NOMO-1 treated with dmso at 0.1 percent for 144 hours (cell line): ENCODE measurements around the gene FKBP8.
"Not testable (repeated sequence)": the region's sequence is repeated elsewhere in the genome, so short reads cannot be mapped to it uniquely, and the experiment has no call there.

Experiments
- DNase-seq: peaks from one replicate; lab custom pipeline; 2025; ENCODE audit not compliant: unreplicated experiment; lab: John Stamatoyannopoulos, UW

FKBP8 gene

DNA sequence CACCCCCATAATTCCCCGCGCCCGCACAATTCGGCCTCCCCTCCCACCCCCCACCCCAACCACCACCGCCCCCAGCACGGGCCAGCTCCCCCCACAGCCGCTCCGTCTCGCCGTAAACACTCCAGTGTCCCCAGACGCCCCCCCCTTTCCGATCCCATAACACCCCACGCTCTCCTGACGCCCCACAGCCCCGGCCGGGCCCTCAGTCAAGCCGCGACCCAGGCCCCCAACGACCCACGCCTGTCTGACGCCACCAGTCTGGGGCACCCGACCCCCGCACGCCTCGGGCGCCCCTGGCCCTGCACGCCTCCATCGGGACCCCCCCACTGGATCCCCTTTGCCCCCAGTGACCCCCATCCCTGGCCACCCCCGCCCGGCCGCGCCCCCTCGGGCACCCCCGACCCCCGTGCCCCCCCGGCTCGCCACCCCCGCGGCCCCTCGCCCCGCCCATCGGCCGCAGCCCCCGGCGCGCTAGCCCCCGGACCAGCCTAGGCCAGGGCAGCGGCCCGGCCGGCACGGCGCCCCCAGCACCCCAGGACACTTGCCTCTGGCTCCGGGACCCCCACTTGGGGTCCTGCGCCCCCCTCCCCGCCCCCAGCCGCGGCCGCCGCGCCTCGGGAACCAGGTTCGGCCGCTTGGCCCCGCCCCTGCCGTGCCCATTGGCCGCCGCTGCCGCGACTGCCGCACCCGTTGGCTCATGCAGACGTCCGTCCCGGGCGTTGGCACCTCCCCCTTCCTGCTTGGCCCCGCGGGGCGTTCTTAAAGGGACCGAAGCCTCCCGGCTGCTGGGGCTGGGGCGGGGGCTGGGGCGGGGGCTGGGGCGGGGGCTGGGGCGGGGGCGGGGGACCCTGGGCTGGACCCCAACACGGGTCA lies at the start of gene FKBP8:
FKBP8 (minus strand) TSS at position 633 of the 873 bp plus-strand sequence. CDS start 1,603 bp downstream, outside the sequence.
- DNase-seq, result peak; percentile 75

DNA sequence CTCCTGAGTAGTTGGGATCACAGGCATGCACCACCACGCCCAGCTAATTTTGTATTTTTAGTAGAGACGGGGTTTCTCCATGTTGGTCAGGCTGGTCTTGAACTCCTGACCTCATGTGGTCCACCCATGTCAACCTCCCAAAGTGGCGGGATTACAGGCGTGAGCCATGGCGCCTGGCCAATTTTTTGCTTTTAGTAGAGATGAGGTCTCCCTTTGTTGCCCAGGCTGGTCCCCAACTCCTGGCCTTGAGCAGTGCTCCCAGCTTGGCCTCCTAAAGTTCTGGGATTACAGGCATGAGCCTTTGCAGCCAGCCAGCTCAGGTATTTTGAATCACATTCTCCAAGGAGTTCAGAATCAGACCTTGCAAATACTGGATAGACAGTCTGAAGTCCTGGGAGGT lies 49.4 kb upstream of the FKBP8 start:
- not testable (repeated sequence) for DNase-seq

DNA sequence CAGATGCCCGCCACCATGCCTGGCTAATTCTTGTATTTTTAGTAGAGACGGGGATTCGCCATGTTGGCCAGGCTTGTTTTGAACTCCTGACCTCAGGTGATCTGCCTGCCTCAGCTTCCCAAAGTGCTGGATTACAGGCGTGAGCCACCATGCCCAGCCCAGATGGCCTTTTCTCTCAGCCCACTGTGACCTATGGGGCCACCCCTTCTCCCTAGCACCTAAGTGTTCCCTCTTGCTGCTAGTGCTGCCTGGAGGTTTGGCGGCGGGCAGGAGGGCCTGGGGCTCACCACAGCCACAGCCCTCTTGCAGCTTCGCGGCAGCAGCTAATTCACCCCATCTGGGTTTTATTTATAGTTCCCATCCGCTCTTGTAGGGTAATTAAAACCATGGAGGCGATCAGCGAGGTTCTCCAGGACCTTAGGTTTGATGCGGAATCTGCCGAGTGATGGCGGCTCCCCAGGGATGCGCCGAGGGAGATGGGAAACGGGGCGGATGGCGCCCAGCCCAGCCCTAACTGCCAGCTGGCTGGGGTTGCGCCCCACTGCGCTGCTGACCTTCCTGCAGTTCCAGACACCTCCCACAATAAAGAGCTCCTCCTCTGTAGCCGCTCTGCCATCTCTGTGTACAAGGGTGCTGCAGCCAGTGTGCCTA lies 48.5 kb upstream of the FKBP8 start:
- no peak for DNase-seq

DNA sequence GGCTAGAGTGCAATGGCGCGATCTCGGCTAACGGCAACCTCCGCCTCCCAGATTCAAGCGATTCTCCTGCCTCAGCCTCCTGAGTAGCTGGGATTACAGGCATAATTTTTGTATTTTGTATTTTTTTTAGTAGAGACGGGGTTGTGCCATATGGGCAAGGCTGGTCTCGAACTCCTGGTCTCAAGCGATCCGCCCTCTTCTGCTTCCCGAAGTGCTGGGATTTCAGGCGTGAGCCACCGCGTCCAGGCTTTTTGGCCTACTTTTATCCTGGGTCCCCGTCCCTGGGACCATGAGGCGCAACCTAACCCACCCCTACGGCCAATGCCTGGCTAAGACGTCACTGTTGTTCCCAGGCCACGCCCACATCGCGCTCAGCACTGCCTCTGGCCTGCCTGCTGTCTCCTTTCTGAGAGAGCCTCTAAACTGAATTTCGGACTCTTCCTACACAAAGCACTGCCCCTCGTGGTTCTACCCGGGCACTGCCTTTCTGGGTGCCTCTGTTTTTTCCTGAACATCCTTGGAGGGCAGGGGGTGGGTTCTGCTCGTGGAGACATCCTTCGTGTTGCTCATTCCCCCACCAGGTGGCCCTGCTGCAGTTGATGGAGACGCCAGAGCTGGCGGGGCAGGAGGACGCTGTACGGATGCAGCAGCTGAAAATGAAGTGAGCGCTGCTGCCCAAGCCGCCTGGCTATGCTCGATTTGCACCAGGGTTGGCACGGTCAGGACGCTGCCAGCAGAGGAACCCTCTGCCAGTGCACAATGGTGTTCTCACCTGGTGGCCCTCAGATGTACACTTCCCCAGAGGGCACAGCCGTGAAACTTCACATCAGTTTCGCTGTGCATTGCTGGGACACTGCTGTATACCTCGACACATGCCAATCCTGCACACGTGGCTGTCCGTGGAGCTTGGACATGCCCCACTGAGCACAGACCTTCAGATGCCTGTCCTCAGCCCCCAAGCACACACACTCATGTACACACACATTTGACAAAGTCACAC lies 47.2 kb upstream of the FKBP8 start:
- no peak for DNase-seq

DNA sequence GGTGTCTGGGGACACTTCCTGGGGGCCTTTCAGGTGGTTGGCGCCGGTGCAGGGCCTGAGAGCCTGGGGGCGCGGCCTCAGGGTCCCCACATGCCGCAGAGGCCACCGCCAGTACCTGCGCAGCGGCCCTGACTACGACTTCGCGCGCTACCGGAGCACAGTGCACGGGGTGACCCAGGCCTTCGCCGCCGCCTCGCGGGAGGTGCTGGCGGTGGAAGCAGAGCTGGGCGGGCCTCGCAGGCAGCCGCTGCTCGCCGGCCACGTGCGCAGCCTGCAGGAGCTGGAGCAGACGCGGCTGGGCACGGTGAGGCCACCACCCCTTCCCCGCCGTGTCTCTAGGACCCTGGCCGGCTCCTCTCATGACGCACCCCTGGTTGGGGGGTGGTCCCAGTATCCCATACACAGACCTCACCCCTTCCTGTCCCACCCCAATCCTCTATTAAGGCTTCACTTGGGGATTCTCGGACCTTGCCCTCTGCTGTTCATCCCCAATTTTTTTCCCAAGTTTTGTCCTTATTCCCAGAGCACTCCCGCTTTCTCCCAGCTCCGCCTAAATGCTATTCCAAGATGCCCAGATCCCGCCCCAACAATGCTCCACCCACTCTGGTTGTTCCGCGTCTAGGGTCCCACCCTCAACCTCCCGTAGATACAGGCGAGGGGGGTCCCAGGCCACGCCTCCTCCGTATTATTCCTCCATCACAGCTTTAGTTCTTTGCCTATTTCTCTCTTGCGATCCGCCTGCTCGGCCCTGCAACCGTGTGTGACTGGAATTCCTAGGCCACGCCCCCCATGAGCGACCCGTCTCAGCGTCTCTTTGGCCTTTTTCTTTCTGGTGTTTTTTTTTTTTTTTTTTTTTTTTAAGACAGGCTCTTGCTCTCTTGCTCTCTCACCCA lies 46.3 kb upstream of the FKBP8 start:
- DNase-seq, result peak; percentile 23

DNA sequence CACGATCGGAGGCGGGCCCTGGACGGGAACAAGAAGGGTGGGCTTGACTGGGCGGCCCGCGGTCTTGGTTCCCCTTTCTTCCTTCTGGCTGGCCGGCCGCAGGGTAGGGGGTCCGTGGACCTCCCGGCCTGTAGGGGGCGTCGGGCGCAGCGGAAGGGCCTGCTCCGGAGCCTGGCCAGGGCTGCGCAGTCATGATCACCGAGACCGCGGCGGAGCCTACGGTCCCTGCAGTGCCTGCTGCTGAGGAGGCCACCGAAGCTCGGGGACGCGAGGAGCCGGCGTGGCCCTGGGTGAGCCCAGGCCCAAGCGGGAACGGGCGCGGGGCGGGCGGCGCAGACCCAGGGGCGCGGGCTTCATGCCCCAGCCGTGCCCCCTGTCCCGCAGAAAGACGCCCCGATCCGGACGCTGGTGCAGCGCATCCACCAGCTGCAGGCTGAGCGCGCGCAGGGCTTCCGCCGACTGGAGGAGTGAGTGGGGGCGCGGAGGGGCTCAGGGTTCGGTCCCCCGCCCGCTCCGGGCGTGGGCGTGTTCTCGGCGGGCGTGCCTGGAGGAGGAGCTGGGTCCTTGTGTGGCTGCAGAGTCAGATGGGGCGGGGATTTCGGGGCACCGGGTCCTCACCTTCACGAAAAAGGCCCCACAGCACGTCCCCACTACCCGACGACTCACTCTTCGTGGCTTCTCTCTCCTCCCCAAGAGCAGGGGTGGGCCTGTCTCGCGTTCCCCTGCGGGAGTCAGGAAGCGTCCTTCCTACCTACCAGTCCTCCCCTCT lies 45.4 kb upstream of the FKBP8 start, which contains the start of gene REX1BD:
REX1BD (plus strand) TSS at position 188 of the 769 bp plus-strand sequence; CDS start at position 192, 4 bp downstream.
- peak; percentile 75 for DNase-seq

DNA sequence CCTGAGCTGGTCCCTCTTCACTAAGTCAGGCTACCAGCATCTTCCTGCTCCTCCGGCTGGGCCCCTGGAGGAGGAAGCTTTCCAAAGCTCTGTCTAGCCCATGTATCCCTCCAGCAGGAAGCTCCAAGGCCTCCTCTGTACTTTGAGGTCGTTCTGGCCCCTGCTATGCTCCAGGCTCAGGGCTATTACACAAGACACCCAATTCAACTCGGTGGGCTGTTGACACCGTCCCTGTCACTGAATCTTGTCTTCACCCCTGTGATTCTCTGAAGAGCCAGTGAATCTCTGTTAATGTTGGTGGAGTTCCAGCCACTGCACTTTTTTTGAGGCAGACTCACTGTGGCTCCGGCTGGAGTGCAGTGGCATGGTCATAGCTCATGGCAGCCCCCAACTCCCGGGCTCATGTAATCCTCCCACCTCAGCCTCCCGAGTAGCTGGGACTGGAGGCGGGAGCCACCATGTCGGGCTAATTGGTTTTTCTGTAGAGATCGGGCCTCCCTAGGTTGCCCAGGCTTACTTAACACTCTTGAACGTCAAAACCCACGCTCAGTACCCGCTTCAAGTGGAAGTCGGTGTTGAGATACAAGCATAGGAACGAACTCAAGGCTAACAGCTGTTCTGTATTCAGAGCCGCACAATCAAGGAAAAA lies 44.7 kb upstream of the FKBP8 start:
- no peak for DNase-seq

DNA sequence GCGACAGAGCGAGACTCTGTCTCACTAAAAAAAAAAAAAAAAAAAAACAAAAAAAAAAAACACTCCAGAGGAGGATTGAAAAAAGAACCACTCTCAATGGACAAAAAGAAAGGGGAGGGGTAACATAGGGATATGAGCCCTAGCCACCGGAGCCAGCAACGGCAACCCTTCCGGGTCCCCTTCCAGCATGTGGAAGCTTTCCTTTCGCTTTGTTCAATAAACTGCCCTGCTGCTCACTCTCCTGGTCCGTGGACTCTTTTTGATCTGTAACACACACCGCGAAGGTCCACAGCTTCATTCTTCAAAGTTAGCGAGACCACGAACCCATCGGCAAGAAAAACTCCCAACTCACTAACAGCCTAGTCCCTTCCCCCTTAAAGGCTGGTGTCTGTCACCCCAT lies 44.2 kb upstream of the FKBP8 start:
- no peak for DNase-seq

DNA sequence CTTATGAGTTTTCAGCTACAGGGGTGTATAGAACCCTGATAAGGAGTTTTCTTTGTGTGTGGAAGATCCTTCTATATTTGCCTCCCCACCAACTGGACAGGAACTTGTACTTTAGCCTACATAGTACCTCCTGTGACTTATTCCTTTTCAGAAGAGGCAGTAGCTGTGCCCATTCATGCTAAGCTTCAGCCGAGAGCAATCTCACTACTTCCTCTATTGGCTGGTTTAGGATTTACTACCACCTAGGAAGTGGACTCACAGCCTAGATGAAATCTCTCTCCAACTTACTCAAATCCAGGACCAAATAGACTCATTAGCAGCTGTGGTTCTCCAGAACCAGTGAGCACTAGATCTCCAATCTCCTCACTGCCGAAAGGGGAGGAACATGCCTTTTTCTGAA lies 42.9 kb upstream of the FKBP8 start:
- peak; percentile 43 for DNase-seq

DNA sequence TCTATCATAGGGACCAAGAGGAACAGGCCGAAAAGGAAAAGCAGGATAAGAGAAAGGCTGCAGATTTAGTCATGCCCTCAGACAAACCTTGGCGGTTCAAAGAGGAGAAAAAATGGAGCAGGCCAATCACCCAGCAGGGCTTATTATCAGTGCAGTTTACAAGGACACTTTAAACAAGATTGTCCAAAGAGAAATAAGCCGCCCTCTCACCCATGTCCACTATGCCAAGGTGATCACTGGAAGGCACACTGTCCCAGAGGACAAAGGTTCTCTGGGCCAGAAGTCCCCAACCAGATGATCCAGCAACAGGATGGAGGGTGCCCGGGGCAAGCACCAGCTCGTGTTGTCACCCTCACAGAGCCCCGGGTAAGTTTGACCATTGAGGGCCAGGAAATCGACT lies 36.9 kb upstream of the FKBP8 start:
- DNase-seq, result no peak

DNA sequence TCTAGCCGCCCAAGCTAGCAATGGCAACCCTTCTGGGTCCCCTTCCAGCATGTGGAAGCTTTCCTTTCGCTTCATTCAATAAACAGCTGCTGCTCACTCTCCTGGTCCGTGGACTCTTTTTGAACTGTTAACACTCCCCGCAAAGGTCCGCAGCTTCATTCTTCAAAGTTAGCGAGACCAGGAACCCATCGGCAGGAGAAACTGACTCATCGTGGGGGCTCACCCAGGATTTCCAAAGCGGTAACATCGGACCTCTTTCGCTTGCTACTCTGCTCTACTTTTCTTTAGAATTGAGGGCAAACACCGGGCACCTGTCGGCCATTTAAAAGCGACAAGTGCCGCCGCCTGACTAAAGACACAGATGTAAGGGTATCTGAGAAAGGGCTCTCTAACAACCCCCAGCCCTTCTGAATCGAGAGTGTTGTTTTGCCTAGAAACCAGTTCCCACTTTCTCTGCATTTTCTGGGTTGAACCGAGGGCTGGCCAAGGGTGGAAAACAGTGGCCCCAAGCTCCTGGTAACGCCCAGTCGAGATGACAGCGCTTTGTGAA lies 34.1 kb upstream of the FKBP8 start:
- no peak for DNase-seq

DNA sequence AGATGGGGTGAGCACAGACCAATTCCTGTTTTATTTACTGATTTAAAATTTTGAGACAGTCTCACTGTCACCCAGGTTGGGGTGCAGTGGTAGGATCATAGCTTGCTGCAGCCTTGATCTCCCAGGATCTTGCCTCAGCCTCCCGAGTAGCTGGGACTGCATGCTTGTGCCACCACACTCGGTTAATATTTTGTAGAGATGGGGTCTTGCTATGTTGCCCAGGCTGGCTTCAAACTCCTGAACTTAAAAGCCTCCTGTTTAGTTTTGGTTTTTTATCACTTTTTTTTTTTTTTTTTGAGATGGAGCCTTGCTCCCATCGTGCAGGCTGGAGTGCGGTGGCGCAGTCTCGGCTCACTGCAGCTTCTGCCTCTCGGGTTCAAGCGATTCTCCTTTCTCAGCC lies 33.0 kb upstream of the FKBP8 start:
- DNase-seq, result no peak

DNA sequence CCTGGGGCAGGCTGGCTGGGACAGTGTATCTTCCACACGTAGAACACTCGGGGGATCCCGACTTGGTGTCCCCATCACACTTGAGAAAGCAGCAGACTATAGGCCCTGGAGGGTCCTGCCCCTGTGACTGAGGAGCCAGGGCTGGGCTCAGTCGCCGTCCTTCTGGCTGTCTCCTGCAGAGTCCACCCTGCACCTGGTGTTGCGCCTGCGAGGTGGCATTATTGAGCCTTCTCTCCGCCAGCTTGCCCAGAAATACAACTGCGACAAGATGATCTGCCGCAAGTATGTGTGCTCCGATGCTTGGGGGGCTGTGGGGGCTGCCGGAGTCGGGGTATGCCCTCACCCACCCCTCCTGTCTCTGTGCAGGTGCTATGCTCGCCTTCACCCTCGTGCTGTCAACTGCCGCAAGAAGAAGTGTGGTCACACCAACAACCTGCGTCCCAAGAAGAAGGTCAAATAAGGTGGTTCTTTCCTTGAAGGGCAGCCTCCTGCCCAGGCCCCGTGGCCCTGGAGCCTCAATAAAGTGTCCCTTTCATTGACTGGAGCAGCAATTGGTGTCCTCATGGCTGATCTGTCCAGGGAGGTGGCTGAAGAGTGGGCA lies 31.4 kb upstream of the FKBP8 start:
- DNase-seq, result no peak

DNA sequence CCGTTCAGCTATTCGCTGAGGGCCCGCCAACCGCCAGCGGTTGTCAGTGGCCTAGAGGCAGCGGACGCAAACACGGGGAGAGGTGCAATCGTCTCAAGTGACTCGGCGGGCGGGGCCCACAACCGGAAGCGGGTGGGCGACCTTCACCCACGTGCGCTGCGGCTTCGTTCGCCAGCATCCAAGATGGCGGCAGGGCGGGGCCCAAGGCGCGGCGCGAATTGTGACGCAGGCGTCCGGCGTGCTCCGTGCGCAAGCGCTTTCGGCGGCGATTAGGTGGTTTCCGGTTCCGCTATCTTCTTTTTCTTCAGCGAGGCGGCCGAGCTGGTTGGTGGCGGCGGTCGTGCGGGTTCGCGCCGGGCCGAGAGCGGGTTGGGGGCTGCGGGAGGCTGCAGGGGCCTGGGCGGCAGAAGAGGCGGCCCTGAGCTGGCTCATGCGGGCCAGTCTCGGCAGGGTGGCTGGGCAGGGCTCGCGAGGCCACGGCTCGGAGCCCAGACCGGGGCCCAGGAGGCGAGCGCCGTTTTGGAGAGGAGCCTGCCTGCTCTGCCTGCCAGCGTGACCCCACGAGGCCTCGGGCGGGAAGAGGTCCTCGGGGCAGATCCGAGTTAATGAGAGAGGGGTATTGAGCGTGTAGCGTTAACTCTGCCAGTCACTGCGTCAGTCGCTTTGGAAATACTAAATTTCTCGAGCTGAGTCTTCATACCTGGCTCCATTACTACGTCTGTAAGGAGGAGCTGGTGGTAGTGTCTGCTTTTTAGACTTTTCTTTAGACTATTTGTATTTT lies 28.4 kb upstream of the FKBP8 start, which contains the start of gene UBA52:
UBA52 (plus strand) TSS at position 294 of the 781 bp plus-strand sequence. CDS start 1,444 bp downstream, outside the sequence.
- DNase-seq, result peak; percentile 94

DNA sequence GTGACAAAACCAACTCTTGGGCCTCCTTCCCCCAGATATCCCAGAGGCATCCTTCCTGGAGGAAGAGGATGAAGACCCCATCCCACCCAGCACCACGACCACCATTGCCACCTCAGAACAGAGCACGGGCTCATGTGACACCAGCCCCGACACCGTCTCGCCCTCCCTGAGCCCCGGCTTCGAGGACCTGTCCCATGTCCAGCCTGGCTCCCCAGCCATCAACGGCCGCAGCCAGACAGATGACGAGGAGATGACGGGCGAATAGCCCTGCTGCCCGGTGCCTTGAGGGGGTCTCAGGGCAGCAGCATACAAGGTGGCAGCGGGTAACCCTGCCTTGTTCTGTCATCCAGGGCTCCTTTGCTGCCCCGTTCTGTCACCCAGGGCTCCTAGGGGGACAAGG lies 25.0 kb upstream of the FKBP8 start:
- DNase-seq, result no peak

DNA sequence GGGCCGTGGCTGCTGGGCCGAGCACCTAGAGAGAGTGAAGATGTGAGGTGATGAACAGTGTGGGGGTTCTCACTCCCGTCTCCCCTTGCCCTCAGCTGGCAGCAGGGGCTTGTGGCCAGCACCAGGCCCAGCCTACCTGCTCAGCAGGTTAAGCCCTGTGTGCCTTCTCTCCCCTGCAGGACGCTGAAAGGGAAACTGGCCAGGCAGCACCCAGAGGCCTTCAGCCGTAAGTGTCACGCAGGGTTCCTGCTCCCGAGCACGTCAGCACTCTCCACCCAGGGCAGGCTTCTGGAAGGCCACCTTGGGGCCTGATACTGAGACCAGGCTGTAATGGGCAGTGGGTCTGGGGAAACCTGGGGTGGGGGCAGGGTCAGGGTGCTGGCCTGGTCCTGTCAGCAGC lies 23.6 kb upstream of the FKBP8 start:
- DNase-seq, result no peak

DNA sequence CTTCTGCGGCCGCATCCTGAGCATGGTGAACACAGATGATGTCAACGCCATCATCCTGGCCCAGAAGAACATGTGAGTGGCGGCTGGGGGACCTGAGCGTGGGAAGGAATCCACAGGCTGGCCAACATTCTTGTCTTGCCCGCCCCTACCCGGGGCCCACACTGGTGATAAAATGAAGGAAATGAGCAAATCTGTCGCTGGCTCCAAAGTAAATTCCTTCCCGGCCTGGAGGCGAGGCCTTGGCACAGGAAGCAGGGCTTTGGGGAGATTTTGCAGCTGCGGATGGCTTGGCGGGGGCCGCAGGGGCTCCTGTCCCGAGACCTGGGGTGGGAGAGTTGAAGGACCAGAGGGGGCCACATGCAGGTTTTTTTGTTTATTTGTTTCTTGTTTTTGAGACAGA lies 18.7 kb upstream of the FKBP8 start:
- DNase-seq, result no peak
